GM12872 (cell line): ENCODE results near the gene PTPRG.

Source experiments
- CTCF ChIP-seq: IDR thresholded peaks from 3 replicates; pipeline ENCODE4 v1.5.1; 2011; ENCODE audit warnings: low read depth, mild to moderate bottlenecking, low read length, moderate library complexity; ENCODE audit not compliant: insufficient read depth

PTPRG gene

GRCh38 chr3:61541694-61542093 is 19.7 kb upstream of the PTPRG start:
- no peak for TF ChIP-seq CTCF

- TF ChIP-seq CTCF: no peak
Observed at GRCh38 chr3:61545716-61546115, 15.7 kb upstream of the PTPRG start.

- no peak for TF ChIP-seq CTCF
Observed at GRCh38 chr3:61547625-61548024, 13.7 kb upstream of the PTPRG start.

GRCh38 chr3:61559136-61559731 is 2.1 kb upstream of the PTPRG start:
- TF ChIP-seq CTCF: no peak

GRCh38 chr3:61560517-61561373 is 626 bp upstream of the PTPRG start:
- no peak for TF ChIP-seq CTCF

- no peak for TF ChIP-seq CTCF
Observed at GRCh38 chr3:61562042-61562720, 810 bp downstream of the PTPRG start.

- no peak for TF ChIP-seq CTCF
Observed at GRCh38 chr3:61562721-61563312, 1.4 kb downstream of the PTPRG start.
